Measurements from ENCODE around the gene FHIT.

GRCh38 chr3:60933824-60934223 is 317.4 kb downstream of the FHIT start:
- TF ChIP-seq CTCF (IDR thresholded peaks at IDR 0.05; ENCODE audit: poor library complexity) (no peak), EZH2 (IDR thresholded peaks at IDR 0.05; ENCODE audit: borderline replicate concordance) (no peak), EZH2phosphoT487 (IDR thresholded peaks at IDR 0.05; ENCODE audit: low read depth, severe bottlenecking, unreplicated experiment) (no peak)

All from hepatocyte (in vitro differentiated cells).